Thoracic aorta (tissue), 2 donors: ENCODE results near the gene ZMYND8. TPM values are rescaled to one million over a fixed set of nuclear protein-coding genes. Genes with fewer than 3 reads are reported as not detected.

Source experiments
- ATAC-seq: fragments of 150-250 bp; one replicate; pipeline ENCODE4 v1.8.0; 2017; ENCODE audit warnings: low read depth; ENCODE audit not compliant: insufficient number of reproducible peaks, low FRiP score
- DNase-seq: peaks from one replicate; pipeline ENCODE4 v3.0.0-alpha.2; 2020; ENCODE audit warnings: low spot score
- H3K27ac ChIP-seq, 2 donors: fragments of 200-600 bp; sonication (generic); 1 replicate in 1 of 2; 2 replicates in 1 of 2; pipeline ENCODE4 v1.5.1; 2016; ENCODE audit warnings: mild to moderate bottlenecking in 2 of 2, moderate library complexity in 2 of 2
- H3K27me3 ChIP-seq: fragments of 200-600 bp; sonication (generic); replicated peaks from 2 replicates; pipeline ENCODE4 v1.6.0; 2016; ENCODE audit warnings: mild to moderate bottlenecking; ENCODE audit not compliant: insufficient read depth
- H3K36me3 ChIP-seq: fragments of 200-600 bp; sonication (generic); one replicate; pipeline ENCODE4 v1.5.1; 2016
- H3K4me1 ChIP-seq, 2 donors: fragments of 200-600 bp; sonication (generic); 1 replicate in 1 of 2; 2 replicates in 1 of 2; pipeline versions ENCODE4 v1.5.1 to v1.6.0; 2016; ENCODE audit warnings: low read depth in 2 of 2, mild to moderate bottlenecking in 1 of 2; ENCODE audit not compliant: control insufficient read depth in 1 of 2
- H3K4me3 ChIP-seq: fragments of 200-600 bp; sonication (generic); 2 replicates; pipeline ENCODE4 v1.5.1; 2016; ENCODE audit warnings: mild to moderate bottlenecking
- H3K9me3 ChIP-seq: fragments of 200-600 bp; sonication (generic); 2 replicates; pipeline ENCODE4 v1.5.1; 2016
- CTCF ChIP-seq: fragments of 200-600 bp; sonication (generic); IDR thresholded peaks from one replicate; pipeline ENCODE4 v1.5.1; 2019; ENCODE audit warnings: antibody characterized with exemption
- total RNA-seq, 2 donors: library from RNA; depleted of rRNA; stranded (reverse); fragments of >200 nt; gene quantifications; one replicate each; pipeline versions ENCODE4 v1.1.0 to v1.2.3, GENCODE V29; 2016

ZMYND8 gene
- total RNA-seq, result 10 to 100 TPM; 17.9 to 27.2 TPM

- Histone ChIP-seq H3K36me3 (no peaks in the 10 kb centered on the region), H3K4me3 (peak within 1 kb of the TSS; percentile 24), H3K27ac (peak within 1 kb of the TSS; percentile 97 to 100), H3K4me1 (peaks cover 91 to 98% of the 10 kb centered on the region in 2 donors), H3K9me3 (no peaks in the 10 kb centered on the region), H3K27me3 (no peaks in the 10 kb centered on the region)
- ATAC-seq, result no peak
- TF ChIP-seq CTCF, result no peak
- DNase-seq, result peak; percentile 58
Measured at GRCh38 chr20:47356526-47357295, at the start of gene ZMYND8. Gene ZMYND8, minus strand, starts transcription at chr20:47356699. Its CDS starts 29 bp downstream, at chr20:47356670.

- no peaks in the 10 kb centered on the region for H3K27me3 ChIP-seq
- no peak for DNase-seq
- H3K36me3 ChIP-seq, result no peaks in the 10 kb centered on the region
- H3K4me3 ChIP-seq, result no peak overlapping the region
- peaks cover 3 to 11% of the 10 kb centered on the region in 2 donors for H3K4me1 ChIP-seq
- TF ChIP-seq CTCF, result no peak
- no peak overlapping the region for H3K27ac ChIP-seq
- ATAC-seq, result no peak
- H3K9me3 ChIP-seq, result no peaks in the 10 kb centered on the region
Measured at GRCh38 chr20:47405775-47406325, 49.4 kb upstream of the ZMYND8 start.

- no peak for TF ChIP-seq CTCF
- no peak overlapping the region for H3K27ac ChIP-seq
- no peaks in the 10 kb centered on the region for H3K9me3 ChIP-seq
- H3K27me3 ChIP-seq, result no peaks in the 10 kb centered on the region
- DNase-seq (no peak), ATAC-seq (no peak)
- H3K4me1 ChIP-seq, result peaks cover 12 to 19% of the 10 kb centered on the region in 2 donors
- H3K4me3 ChIP-seq, result no peak overlapping the region
- no peaks in the 10 kb centered on the region for H3K36me3 ChIP-seq
Measured at GRCh38 chr20:47400685-47401084, 44.2 kb upstream of the ZMYND8 start.

GRCh38 chr20:47397652-47398301 lies 41.3 kb upstream of the ZMYND8 start:
- H3K36me3 ChIP-seq, result no peaks in the 10 kb centered on the region
- H3K27me3 ChIP-seq, result no peaks in the 10 kb centered on the region
- no peak for TF ChIP-seq CTCF
- H3K9me3 ChIP-seq, result no peaks in the 10 kb centered on the region
- DNase-seq (no peak), ATAC-seq (no peak)
- H3K4me1 ChIP-seq, result peaks cover 12 to 19% of the 10 kb centered on the region in 2 donors
- H3K4me3 ChIP-seq, result peak overlapping the region; percentile 4
- H3K27ac ChIP-seq, result peak overlapping the region; percentile 5 to 20
